ELF-1 (cell line): ENCODE data around the gene PGBD5.

Source experiments
- DNase-seq: peaks from one replicate; pipeline ENCODE4 v3.0.0-alpha.2; 2016; ENCODE audit warnings: low read depth, low spot score

The PGBD5 gene

DNA sequence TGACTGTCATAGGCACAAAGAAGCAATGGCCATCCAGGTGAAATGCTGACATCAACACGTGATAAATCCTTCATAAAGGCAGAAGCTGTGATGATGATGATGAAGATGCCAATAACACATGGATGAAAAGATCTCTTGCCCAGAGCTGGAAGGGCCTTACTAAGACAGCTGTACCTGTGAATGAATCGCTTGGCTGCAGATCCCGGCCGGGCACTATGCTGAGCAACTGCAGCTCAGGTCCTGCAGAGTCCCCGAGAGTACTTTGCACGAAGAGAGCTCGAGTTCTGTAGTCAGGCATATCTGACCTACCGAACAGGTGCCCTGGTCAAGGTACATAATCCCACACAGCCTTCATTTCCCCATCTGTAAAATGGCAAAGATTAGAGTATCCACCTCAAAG, 48.8 kb downstream of the PGBD5 start:
- no peak for DNase-seq

GRCh38 chr1:230376296-230376695, 49.8 kb downstream of the PGBD5 start:
- no peak for DNase-seq

DNA sequence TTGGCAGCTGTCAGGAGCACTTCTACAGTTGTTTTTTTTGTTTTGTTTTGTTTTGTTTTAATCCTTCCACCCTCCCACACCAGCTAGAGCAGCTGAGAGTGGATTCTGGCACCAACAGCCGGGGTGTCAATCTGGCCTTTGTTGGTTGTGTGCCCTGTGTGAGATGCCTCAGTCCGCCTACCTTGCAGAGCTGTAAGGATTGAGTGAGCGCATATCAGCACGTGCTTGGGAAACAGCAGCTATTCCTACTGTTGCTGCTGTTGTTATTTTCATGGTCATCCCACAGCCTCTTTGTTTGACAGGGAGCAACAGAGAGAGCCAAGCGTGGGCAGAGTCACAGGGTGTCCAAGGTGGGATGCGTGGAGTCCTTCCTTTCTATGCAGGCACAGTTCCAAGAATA, 50.4 kb downstream of the PGBD5 start:
- DNase-seq = no peak

GRCh38 chr1:230375147-230375546, 51.0 kb downstream of the PGBD5 start:
- DNase-seq = no peak

- no peak for DNase-seq
These were observed 54.0 kb downstream of the PGBD5 start for GRCh38 chr1:230371923-230372703.

DNA sequence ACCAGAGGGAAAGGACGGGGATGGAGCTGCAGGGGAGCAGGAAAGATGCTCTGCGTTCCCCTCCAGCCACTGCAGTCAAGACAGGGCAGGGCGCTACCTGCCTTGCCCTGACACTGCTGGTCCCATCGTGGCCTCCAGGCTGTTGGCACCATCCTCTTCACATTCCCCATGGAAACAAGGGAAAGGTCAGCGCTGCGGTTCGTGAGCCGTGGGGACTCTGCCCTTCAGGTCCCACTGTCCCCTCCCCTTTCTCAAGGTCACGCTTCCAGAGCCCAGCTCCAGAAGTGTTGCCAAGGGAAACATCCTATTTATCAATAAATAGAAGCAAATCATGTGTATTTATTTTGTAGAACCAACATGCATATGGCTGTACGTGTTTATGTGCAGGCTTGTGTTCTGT, 56.0 kb downstream of the PGBD5 start:
- no peak for DNase-seq

DNA sequence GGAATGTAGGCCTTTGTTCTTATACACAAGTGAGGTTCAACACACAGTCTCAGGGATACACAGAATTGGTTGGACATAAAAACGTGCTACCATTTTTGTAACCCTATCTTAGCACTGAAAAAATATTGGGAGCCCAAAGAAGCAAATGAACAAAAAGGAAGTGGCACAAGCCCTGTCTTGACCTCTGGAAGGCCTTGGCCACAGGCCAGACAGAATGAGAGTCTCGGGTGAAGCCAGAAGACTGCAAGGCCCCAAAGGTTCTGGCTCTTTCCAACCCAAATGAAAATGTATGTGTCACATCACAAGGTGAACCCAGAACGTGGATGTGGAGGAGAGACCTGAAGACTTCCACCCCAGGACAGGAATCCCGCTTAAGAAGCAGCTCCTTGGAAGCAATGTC, 57.3 kb downstream of the PGBD5 start:
- no peak for DNase-seq

GRCh38 chr1:230368363-230368762, 57.8 kb downstream of the PGBD5 start:
- no peak for DNase-seq

GRCh38 chr1:230366504-230366915, 59.6 kb downstream of the PGBD5 start:
- DNase-seq = no peak

DNA sequence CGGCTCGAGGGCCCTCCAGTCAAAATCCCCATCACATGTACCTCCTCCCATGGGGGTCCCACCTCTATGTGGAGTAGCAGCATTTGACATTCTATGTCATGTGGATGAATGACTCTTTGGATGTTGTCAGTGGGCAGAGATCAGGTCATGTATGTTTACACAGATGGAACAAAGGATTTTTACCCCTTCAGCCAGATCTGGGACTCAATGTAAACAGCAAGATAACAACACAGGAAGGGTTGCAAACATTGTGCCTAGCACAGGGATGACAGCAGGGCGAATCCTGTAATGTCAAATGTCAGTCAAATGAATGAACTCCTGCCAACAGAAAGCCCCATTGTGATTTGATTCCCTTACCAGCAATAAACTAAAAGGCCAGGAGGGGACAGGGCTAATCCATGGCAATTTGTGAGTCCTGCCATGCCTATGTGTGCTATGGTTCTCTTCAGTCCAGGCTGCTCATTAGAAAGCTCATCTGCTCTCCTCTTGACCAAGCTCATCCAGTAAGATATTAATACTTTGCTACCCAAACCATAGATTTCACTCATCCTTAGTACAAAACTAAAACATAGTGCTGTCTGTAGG, 60.3 kb downstream of the PGBD5 start:
- DNase-seq = no peak

- DNase-seq = no peak
These were observed 63.2 kb downstream of the PGBD5 start for GRCh38 chr1:230362949-230363348.

DNA sequence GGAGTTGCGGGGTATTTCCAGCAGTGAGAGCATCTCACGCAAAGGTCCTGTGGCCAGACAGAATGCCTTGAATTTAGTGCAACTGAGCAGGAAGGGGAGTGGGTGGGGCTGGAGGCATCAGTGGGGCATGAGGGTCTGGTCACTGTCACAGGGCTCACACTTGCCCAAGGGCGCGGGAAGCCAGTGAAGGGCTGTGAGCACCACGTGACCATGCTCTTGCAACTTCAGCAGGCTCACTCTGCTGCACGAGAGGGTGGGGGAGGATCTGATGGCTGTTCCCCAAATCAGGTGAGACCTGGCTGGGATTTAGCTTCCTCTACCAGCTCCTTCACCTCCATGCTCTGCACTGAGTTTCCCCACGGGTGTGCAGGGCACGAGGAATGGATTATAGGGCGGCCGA, 64.2 kb downstream of the PGBD5 start:
- peak; percentile 37 for DNase-seq

- no peak for DNase-seq
These were observed 66.0 kb downstream of the PGBD5 start for GRCh38 chr1:230359992-230360668.

DNA sequence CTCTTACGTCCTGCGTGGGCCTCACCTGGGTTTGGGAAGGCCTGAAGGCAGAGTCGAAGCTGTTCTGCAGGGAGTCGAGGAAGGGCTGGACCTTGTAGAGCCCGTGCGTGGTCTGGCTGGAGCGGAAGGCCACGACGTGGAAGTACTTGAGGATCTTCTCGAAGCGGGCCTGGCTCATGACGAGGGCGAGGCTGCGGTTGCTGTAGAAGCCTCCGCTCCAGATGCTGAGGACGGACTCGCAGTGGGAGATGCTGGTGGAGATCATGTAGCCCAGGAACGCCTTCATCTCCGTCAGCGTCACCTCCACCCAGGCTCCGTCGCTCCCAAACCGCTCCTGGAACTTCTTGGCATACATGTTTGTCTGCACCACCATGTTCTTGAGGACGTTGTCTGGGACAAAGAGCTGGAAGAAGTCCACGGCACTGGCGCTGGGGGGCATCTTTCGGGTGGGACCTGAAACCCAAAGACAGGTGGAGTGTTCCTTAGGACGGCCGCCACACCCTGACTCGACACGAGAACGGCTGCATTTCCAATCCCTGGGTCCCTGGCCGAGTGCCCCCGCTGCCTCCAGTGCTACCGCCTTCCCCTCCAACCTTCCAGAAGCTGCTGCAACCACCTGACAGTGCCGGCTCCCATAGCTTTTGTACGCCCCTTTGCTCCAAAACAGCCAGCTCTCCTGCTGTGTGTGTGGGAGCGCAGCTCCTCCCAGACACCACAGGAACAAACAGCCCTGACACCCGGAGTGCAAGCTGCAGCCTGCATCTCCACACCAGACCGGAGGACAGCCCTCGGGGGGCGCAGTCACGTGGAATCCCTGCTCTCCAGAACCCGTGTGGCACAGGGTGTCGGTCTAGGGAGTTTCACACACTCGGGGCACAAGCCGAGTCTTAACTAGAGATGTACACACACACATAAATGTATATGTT, 69.0 kb downstream of the PGBD5 start:
- DNase-seq = no peak

DNA sequence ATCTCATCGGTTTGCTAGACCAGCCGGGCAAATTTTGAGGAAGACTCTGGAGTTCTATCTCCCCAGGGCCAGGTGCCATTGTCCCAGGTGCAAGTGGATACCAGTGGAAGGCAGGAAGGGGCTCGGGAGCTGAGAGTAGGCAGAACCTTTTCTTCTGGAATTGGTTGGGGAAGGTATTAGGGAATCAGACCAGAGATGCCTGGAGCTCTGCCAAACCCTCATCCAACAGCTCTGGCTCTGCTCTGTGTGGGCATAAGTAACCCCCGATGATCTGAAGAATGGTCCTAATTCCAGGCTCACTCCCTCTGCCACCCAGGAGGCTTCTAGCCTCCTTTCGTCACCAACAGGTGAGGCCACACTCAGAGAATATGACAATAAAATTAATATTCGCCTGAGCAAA, 69.9 kb downstream of the PGBD5 start:
- no peak for DNase-seq

DNA sequence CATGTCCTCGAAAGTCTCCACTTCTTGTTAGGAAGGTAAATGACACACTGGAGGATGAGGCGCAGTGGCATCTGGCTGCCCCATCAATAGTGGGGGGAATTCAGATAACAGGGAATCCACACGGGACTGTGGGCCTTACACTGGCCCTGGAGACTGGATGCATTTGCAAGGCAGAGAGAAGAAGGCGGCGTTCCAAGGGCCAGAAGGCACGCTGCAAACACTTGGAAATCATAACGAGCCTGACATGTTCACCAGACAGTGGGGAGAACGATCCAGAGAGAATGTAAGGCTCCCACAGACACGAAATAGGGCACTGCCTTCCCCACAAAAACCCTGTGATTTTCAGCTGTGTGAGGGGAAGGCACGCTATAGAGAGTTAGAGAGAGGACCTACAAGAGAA, 70.5 kb downstream of the PGBD5 start:
- no peak for DNase-seq

DNA sequence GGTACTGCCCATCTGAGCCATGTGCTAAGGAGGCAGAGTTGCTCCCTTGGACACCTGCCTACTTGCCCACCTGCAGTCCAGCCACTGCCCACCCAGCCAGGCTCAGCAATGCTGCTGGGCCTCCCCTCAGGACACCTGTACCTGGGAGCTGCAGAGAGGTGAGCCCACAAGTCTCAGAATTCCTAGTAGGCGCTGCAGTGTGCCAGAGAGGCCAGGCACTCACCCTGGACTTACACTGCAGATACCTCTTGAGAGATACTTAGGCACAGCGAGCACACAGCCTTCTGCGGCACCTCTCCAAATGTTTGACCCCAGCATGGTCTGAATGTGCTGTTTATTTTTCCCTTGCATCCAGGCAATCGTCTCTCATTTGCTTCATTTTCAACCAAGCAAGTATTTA, 71.0 kb downstream of the PGBD5 start:
- no peak for DNase-seq

DNA sequence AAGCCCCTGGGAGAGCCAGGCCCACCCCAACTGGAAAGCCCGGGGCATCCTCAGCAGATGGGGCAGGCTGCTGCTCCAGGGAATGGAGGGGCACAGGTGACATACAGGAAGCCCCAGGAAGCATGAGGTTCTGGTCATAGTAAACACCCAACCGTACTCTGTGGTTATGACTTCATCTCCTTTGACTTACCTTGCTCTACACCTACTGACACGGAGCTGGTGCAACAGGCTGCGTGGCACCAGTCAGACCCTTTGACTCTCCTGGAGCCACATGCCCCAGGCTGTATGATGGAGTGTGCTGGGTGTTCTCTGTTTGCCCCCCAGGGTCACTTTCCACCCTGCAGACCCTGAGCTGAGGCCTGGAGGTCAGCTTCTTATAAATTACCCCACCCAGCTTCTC, 72.1 kb downstream of the PGBD5 start:
- DNase-seq = no peak

DNA sequence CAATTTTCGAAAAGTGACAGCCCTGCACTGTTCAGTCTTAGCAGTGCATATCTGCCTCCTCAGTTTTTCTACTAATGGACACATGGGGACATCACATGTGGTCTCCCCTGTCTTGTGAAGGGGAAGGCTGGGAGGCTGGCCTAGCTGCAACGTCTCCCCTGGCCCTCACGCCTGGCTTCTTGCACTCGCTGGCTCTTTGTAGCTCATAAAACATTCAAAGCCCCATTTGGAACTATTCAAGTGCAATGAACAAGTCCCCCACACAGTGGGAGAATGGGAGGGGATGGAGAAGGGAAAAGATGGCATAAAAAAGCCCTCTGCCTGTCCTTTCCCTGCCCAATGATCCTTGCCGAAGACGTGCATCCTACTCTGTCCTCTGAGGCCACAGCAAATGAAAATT, 73.6 kb downstream of the PGBD5 start:
- DNase-seq = no peak

- no peak for DNase-seq
These were observed 74.1 kb downstream of the PGBD5 start for GRCh38 chr1:230351983-230352382.

GRCh38 chr1:230351514-230351913, 74.6 kb downstream of the PGBD5 start:
- no peak for DNase-seq
